Measurements from ENCODE around the gene RBMS2.
"Not testable (repeated sequence)": the region's sequence is repeated elsewhere in the genome, so short reads cannot be mapped to it uniquely, and the experiment has no call there.

The RBMS2 gene

GRCh38 chr12:56521590-56522371 lies at the start of gene RBMS2:
Gene RBMS2 (plus strand): TSS chr12:56521820. CDS start chr12:56522024, 204 bp downstream.
- DNase-seq (ENCODE audit: low spot score), result peak; percentile 82

- no peak for DNase-seq (ENCODE audit: low spot score)
Observed at GRCh38 chr12:56474389-56474788, 47.2 kb upstream of the RBMS2 start.

- DNase-seq (ENCODE audit: low spot score), result no peak
Observed at GRCh38 chr12:56476143-56476542, 45.5 kb upstream of the RBMS2 start.

GRCh38 chr12:56476972-56477432 lies 44.6 kb upstream of the RBMS2 start:
- no peak for DNase-seq (ENCODE audit: low spot score)

- DNase-seq (ENCODE audit: low spot score), result no peak
Observed at GRCh38 chr12:56477521-56478225, 43.9 kb upstream of the RBMS2 start.

- DNase-seq (ENCODE audit: low spot score), result no peak
Observed at GRCh38 chr12:56479625-56480024, 42.0 kb upstream of the RBMS2 start.

- DNase-seq (ENCODE audit: low spot score), result no peak
Observed at GRCh38 chr12:56484566-56484965, 37.1 kb upstream of the RBMS2 start.

- DNase-seq (ENCODE audit: low spot score), result no peak
Observed at GRCh38 chr12:56486694-56487093, 34.9 kb upstream of the RBMS2 start.

- DNase-seq (ENCODE audit: low spot score), result peak; percentile 36
Observed at GRCh38 chr12:56487448-56488040, 34.1 kb upstream of the RBMS2 start.

GRCh38 chr12:56488041-56488955 lies 33.3 kb upstream of the RBMS2 start, which contains the start of gene GLS2:
Gene GLS2 (minus strand): TSS chr12:56488161. CDS start chr12:56488118, 43 bp downstream.
- peak; percentile 93 for DNase-seq (ENCODE audit: low spot score)

GRCh38 chr12:56490360-56490759 lies 31.3 kb upstream of the RBMS2 start:
- DNase-seq (ENCODE audit: low spot score), result no peak

GRCh38 chr12:56493409-56494105 lies 28.1 kb upstream of the RBMS2 start:
- DNase-seq (ENCODE audit: low spot score), result not testable (repeated sequence)

- DNase-seq (ENCODE audit: low spot score), result not testable (repeated sequence)
Observed at GRCh38 chr12:56494106-56494415, 27.6 kb upstream of the RBMS2 start.

- DNase-seq (ENCODE audit: low spot score), result not testable (repeated sequence)
Observed at GRCh38 chr12:56494481-56494880, 27.1 kb upstream of the RBMS2 start.

- DNase-seq (ENCODE audit: low spot score), result not testable (repeated sequence)
Observed at GRCh38 chr12:56496704-56497103, 24.9 kb upstream of the RBMS2 start.

- not testable (repeated sequence) for DNase-seq (ENCODE audit: low spot score)
Observed at GRCh38 chr12:56498126-56498902, 23.3 kb upstream of the RBMS2 start.

- DNase-seq (ENCODE audit: low spot score), result not testable (repeated sequence)
Observed at GRCh38 chr12:56499452-56499851, 22.2 kb upstream of the RBMS2 start.

- DNase-seq (ENCODE audit: low spot score), result not testable (repeated sequence)
Observed at GRCh38 chr12:56499879-56500278, 21.7 kb upstream of the RBMS2 start.

GRCh38 chr12:56510786-56511185 lies 10.8 kb upstream of the RBMS2 start:
- DNase-seq (ENCODE audit: low spot score), result no peak

GRCh38 chr12:56514014-56514318 lies 7.7 kb upstream of the RBMS2 start:
- not testable (repeated sequence) for DNase-seq (ENCODE audit: low spot score)
